RPMI7951 (cell line): ENCODE results near the gene AMBP. TPM values are rescaled to one million over a fixed set of nuclear protein-coding genes. Genes with fewer than 3 reads are reported as not detected.

Source experiments
- total RNA-seq: library from RNA; depleted of rRNA; stranded (reverse); fragments of >200 nt; shearing (Covaris generic); gene quantifications from 2 replicates; pipeline ENCODE4 v1.2.3, GENCODE V29; 2014; rRNA removed

Gene AMBP
- total RNA-seq, 1 experiment from 2014 or later = 0.48 TPM

Other genes starting within 250 kb of the AMBP start
- 2.7 and 2.9 TPM in 2 replicates for gene ZNF618, start 202.0 kb downstream of the AMBP start, total RNA-seq
- 0.36 TPM in 1 of 2 replicates, not detected in the other for gene KIF12, start 21.0 kb upstream of the AMBP start, total RNA-seq
- 2.8 and 4.7 TPM in 2 replicates for gene COL27A1, start 77.2 kb upstream of the AMBP start, total RNA-seq
- gene ORM1, start 244.8 kb upstream of the AMBP start, total RNA-seq = not detected in 2 replicates